Endothelial cell of umbilical vein (primary cell): ENCODE results near the gene CEMIP. TPM values are rescaled to one million over a fixed set of nuclear protein-coding genes. Genes with fewer than 3 reads are reported as not detected.

Experiments used
- BruUV-seq: library from RNA; stranded (reverse); fragments of 400-500 nt; replicated peaks from 2 replicates; lab custom pipeline; 2021; lab: Mats Ljungman, UMichigan
- CTCF ChIA-PET: fragments of 300-600, 350-600 bp; sonication (Branson Sonifier 250); formaldehyde crosslinking; loops from one replicate; lab custom pipeline; 2021; ENCODE audit warnings: antibody characterized with exemption, inconsistent platforms; lab: Charles Lee
- POLR2A ChIA-PET: fragments of 300-600, 350-600 bp; sonication (Branson Sonifier 250); formaldehyde crosslinking; loops from one replicate; lab custom pipeline; 2021; ENCODE audit warnings: antibody characterized with exemption, inconsistent platforms; lab: Charles Lee
- DNase-seq: peaks from one replicate; pipeline ENCODE4 v3.0.0-alpha.2; 2011; ENCODE audit warnings: low read depth, low spot score
- FAIRE-seq: peaks from 2 replicates; lab custom pipeline; 2011; peaks lifted over from hg19 to GRCh38; lab: Jason Lieb, UNC
- H2AFZ ChIP-seq: 2 replicates; pipeline ENCODE4 v1.6.0; 2012; ENCODE audit warnings: low read depth, low read length, control low read depth, inconsistent platforms
- H3K27ac ChIP-seq: 2 replicates; pipeline ENCODE4 v1.5.1; 2011; ENCODE audit warnings: low read depth, mild to moderate bottlenecking, control low read depth, low read length, moderate library complexity; ENCODE audit not compliant: insufficient read depth
- H3K27me3 ChIP-seq, 2 experiments: 2 replicates each; pipeline versions ENCODE4 v1.6.0 to v1.6.1; 2011; ENCODE audit warnings: low read length in 2 of 2, mixed read lengths in 1 of 2; ENCODE audit not compliant: control insufficient read depth in 2 of 2, insufficient read depth in 2 of 2
- H3K36me3 ChIP-seq, 2 experiments: 2 replicates in 1 of 2; 3 replicates in 1 of 2; pipeline ENCODE4 v1.5.1; 2011; ENCODE audit warnings: low read length in 2 of 2, mild to moderate bottlenecking in 1 of 2, moderate library complexity in 1 of 2; ENCODE audit not compliant: control insufficient read depth in 2 of 2, insufficient read depth in 2 of 2; ENCODE audit errors: extremely low read depth in 1 of 2
- H3K4me1 ChIP-seq: 3 replicates; pipeline ENCODE4 v1.5.1; 2011; ENCODE audit warnings: mild to moderate bottlenecking, low read length; ENCODE audit not compliant: control insufficient read depth, insufficient read depth; ENCODE audit errors: extremely low read depth
- H3K4me2 ChIP-seq: 2 replicates; pipeline ENCODE4 v1.6.1; 2011; ENCODE audit warnings: low read length, control low read depth, mixed read lengths; ENCODE audit not compliant: insufficient read depth
- H3K4me3 ChIP-seq, 3 experiments: fragments of 200-600 bp in 1 of 3; sonication (generic), shearing (Covaris generic) in 1 of 3; replicated peaks in 1 of 3; 2 replicates each; pipeline ENCODE4 v1.5.1; 2011 to 2016; ENCODE audit warnings: control low read depth in 3 of 3, low read length in 3 of 3, mild to moderate bottlenecking in 2 of 3, inconsistent platforms in 1 of 3, low read depth in 1 of 3, moderate library complexity in 1 of 3; ENCODE audit not compliant: insufficient read depth in 1 of 3
- H3K79me2 ChIP-seq: 2 replicates; pipeline ENCODE4 v1.6.0; 2012; ENCODE audit warnings: low read length, inconsistent platforms; ENCODE audit not compliant: control insufficient read depth, insufficient read depth
- H3K9ac ChIP-seq: replicated peaks from 2 replicates; pipeline ENCODE3; 2011; ENCODE audit warnings: low read length, control low read depth; ENCODE audit not compliant: insufficient read depth; ENCODE audit errors: extremely low read depth
- H3K9me1 ChIP-seq: replicated peaks from 3 replicates; pipeline ENCODE4 v1.6.0; 2011; ENCODE audit warnings: mild to moderate bottlenecking, low read length; ENCODE audit not compliant: control insufficient read depth, insufficient read depth; ENCODE audit errors: extremely low read depth
- H3K9me3 ChIP-seq: replicated peaks from 2 replicates; pipeline ENCODE4 v1.5.1; 2012; ENCODE audit warnings: low read length, inconsistent platforms; ENCODE audit not compliant: control insufficient read depth, insufficient read depth
- H4K20me1 ChIP-seq: replicated peaks from 2 replicates; pipeline ENCODE3; 2011; ENCODE audit warnings: mild to moderate bottlenecking, low read length; ENCODE audit not compliant: control insufficient read depth, insufficient read depth; ENCODE audit errors: extremely low read depth
- CTCF ChIP-seq, 2 donors: IDR thresholded peaks; 1 replicate in 1 of 2; 2 replicates in 1 of 2; pipeline ENCODE4 v1.5.1; 2011; ENCODE audit warnings: low read length in 2 of 2, mild to moderate bottlenecking in 2 of 2, moderate library complexity in 2 of 2, control low read depth in 1 of 2, inconsistent platforms in 1 of 2, low read depth in 1 of 2; ENCODE audit not compliant: insufficient read depth in 1 of 2; ENCODE audit errors: extremely low read depth in 1 of 2
- EZH2 ChIP-seq: IDR thresholded peaks from 2 replicates; pipeline ENCODE4 v1.6.1; 2012; ENCODE audit warnings: borderline replicate concordance, low read depth, mild to moderate bottlenecking, moderate library complexity, low read length, inconsistent platforms; ENCODE audit not compliant: severe bottlenecking
- FOS ChIP-seq: IDR thresholded peaks from 2 replicates; pipeline ENCODE4 v1.6.1; 2011; ENCODE audit warnings: mild to moderate bottlenecking, low read length, moderate library complexity, borderline replicate concordance; ENCODE audit not compliant: insufficient read depth
- GATA2 ChIP-seq: IDR thresholded peaks from 2 replicates; pipeline ENCODE4 v1.7.0; 2011; ENCODE audit warnings: low read depth, mild to moderate bottlenecking, moderate library complexity, mixed read lengths, low read length; ENCODE audit not compliant: insufficient read length, insufficient read depth
- JUN ChIP-seq: IDR thresholded peaks from 2 replicates; pipeline ENCODE4 v1.6.1; 2011; ENCODE audit warnings: borderline replicate concordance, low read depth; ENCODE audit not compliant: insufficient read length, insufficient read depth
- MAX ChIP-seq: IDR thresholded peaks from 2 replicates; pipeline ENCODE4 v1.6.1; 2011; ENCODE audit not compliant: insufficient read depth, insufficient read length
- MYC ChIP-seq: IDR thresholded peaks from one replicate; pipeline ENCODE4 v1.6.1; 2011; ENCODE audit warnings: mild to moderate bottlenecking, low read depth, low read length
- POLR2A ChIP-seq: IDR thresholded peaks from 2 replicates; pipeline ENCODE4 v1.6.1; 2012; ENCODE audit warnings: low read depth, mild to moderate bottlenecking, control low read depth, low read length
- POLR2AphosphoS5 ChIP-seq: IDR thresholded peaks from 2 replicates; pipeline ENCODE4 v1.6.1; 2012; ENCODE audit warnings: low read depth, mild to moderate bottlenecking, control low read depth, low read length, moderate library complexity; ENCODE audit not compliant: insufficient read depth
- dilution Hi-C: fragments of 300-500 bp; cut with MboI; formaldehyde crosslinking; loops from one replicate; pipeline ENCODE4 v1.15.0; 2019; ENCODE audit warnings: low sequenced_read_pairs; ENCODE audit not compliant: extremely low pct_ligation_motif_present
- intact Hi-C: fragments of 100-400 bp; cut with micrococcal nuclease; formaldehyde crosslinking; loops from one replicate; pipeline ENCODE4 v1.10.0; 2022
- polyA plus RNA-seq, 4 experiments: library from polyadenylated mRNA; depleted of rRNA in 3 of 4; stranded (reverse) in 3 of 4; unstranded in 1 of 4; fragments of >200 nt; gene quantifications; 2 replicates each; pipeline versions ENCODE4 v1.2.1 to v1.2.3, GENCODE V29; 2011 to 2012; ENCODE audit warnings: missing spikeins in 1 of 4
- total RNA-seq: library from RNA; stranded (reverse); gene quantifications from 2 replicates; pipeline ENCODE4 v1.2.3, GENCODE V29; 2021

CEMIP gene
- total and polyA plus RNA-seq, 2 donors (not counting 3 experiments of a cell fraction or from before 2014, with no cell fraction given) = 0.01 TPM; not detected in 1

- peaks cover 4 to 5% of the 10 kb centered on the region in 2 experiments for H3K36me3 ChIP-seq
- ChIA-PET CTCF (interaction anchor here (1.5 to 4.6 kb wide), 6 partner anchors 9 to 290 kb away, joined by 5 to 199 read pairs (median 24); no protein-coding TSS in a partner anchor), POLR2A (no interaction called here)
- H3K27me3 ChIP-seq = no peaks in the 10 kb centered on the region
- H2AFZ ChIP-seq = no peak overlapping the region
- no peaks in the 10 kb centered on the region for H3K9me1 ChIP-seq
- H3K4me2 ChIP-seq = no peak overlapping the region
- H3K9me3 ChIP-seq = no peaks in the 10 kb centered on the region
- peaks cover 10% of the 10 kb centered on the region for H3K4me1 ChIP-seq
- TF ChIP-seq JUN = no peak
- TF ChIP-seq POLR2A = no peak
- no peak for TF ChIP-seq GATA2
- no peak for TF ChIP-seq FOS
- no peak for TF ChIP-seq EZH2
- no peak for TF ChIP-seq POLR2AphosphoS5
- no peak for TF ChIP-seq MYC
- no peak for TF ChIP-seq CTCF (IDR thresholded peaks at IDR 0.05; ENCODE audit: extremely low read depth in 1 of 2, insufficient read depth in 1 of 2, low read depth in 1 of 2, low read length in 2 of 2)
- no peak for TF ChIP-seq MAX
- no peaks in the 10 kb centered on the region for H4K20me1 ChIP-seq
- no TSS peak for BruUV-seq
- no peak for FAIRE-seq
- intact Hi-C loops = loop anchor here (1.0 kb wide), 3 partner anchors 131 to 289 kb away; no protein-coding TSS in a partner anchor
- no peak overlapping the region for H3K27ac ChIP-seq
- H3K4me3 ChIP-seq = no peak overlapping the region
- DNase-seq = no peak
- dilution Hi-C loops = no loop called here
- H3K79me2 ChIP-seq = peaks cover 2% of the 10 kb centered on the region
- no peak overlapping the region for H3K9ac ChIP-seq
These were observed 197.7 kb downstream of the CEMIP start for GRCh38 chr15:80976851-80977250.
